Measurements from ENCODE around the gene HAUS7. TPM values are rescaled to one million over a fixed set of nuclear protein-coding genes. Genes with fewer than 3 reads are reported as not detected.

Gene HAUS7
- total RNA-seq, 4 donors from 2014 or later, result 5.1 to 34.4 (median 27.1) TPM

- no peak overlapping the region for H3K27ac ChIP-seq
- no peaks in the 10 kb centered on the region for H3K9me3 ChIP-seq
- H3K4me1 ChIP-seq, result no peaks in the 10 kb centered on the region
- intact Hi-C loops (cut with DNase I; ENCODE audit: low total_unique reads), result no loop called here
- H3K36me3 ChIP-seq, result no peaks in the 10 kb centered on the region
- no peak overlapping the region for H3K4me3 ChIP-seq
- TF ChIP-seq, protein P1, sequence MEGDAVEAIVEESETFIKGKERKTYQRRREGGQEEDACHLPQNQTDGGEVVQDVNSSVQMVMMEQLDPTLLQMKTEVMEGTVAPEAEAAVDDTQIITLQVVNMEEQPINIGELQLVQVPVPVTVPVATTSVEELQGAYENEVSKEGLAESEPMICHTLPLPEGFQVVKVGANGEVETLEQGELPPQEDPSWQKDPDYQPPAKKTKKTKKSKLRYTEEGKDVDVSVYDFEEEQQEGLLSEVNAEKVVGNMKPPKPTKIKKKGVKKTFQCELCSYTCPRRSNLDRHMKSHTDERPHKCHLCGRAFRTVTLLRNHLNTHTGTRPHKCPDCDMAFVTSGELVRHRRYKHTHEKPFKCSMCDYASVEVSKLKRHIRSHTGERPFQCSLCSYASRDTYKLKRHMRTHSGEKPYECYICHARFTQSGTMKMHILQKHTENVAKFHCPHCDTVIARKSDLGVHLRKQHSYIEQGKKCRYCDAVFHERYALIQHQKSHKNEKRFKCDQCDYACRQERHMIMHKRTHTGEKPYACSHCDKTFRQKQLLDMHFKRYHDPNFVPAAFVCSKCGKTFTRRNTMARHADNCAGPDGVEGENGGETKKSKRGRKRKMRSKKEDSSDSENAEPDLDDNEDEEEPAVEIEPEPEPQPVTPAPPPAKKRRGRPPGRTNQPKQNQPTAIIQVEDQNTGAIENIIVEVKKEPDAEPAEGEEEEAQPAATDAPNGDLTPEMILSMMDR (IDR thresholded peaks at IDR 0.05), result no peak
- TF ChIP-seq POLR2A (IDR thresholded peaks at IDR 0.05), result no peak
- H3K27me3 ChIP-seq, result no peaks in the 10 kb centered on the region
- no peak for DNase-seq
Observed at GRCh38 chrX:153421856-153422255, 48.5 kb downstream of the HAUS7 start.

DNA sequence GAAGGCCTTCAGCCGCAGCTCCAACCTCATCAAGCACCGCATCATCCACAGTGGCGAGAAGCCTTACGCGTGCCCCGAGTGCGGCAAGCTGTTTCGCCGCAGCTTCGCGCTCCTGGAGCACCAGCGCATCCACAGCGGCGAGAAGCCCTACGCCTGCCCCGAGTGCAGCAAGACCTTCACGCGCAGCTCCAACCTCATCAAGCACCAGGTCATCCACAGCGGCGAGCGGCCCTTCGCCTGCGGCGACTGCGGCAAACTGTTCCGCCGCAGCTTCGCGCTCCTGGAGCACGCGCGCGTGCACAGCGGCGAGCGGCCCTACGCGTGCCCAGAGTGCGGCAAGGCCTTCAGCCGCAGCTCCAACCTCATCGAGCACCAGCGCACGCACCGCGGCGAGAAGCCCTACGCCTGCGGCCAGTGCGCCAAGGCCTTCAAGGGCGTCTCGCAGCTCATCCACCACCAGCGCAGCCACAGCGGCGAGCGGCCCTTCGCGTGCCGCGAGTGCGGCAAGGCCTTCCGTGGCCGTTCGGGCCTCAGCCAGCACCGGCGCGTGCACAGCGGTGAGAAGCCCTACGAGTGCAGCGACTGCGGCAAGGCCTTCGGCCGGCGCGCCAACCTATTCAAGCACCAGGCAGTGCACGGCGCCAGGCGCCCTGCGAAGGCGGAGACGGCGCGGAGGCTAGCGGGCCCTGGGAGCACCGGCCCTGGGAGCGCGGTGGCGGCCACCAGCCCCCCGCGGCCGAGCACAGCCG is 49.4 kb downstream of the HAUS7 start:
- H3K4me1 ChIP-seq, result no peaks in the 10 kb centered on the region
- DNase-seq, result no peak
- H3K27ac ChIP-seq, result no peak overlapping the region
- no peaks in the 10 kb centered on the region for H3K36me3 ChIP-seq
- H3K27me3 ChIP-seq, result no peaks in the 10 kb centered on the region
- no peak for TF ChIP-seq POLR2A (IDR thresholded peaks at IDR 0.05)
- TF ChIP-seq, protein P1 (IDR thresholded peaks at IDR 0.05), result no peak
- no peak overlapping the region for H3K4me3 ChIP-seq
- intact Hi-C loops (cut with DNase I; ENCODE audit: low total_unique reads), result no loop called here
- H3K9me3 ChIP-seq, result no peaks in the 10 kb centered on the region

- intact Hi-C loops (cut with DNase I; ENCODE audit: low total_unique reads), result no loop called here
- no peak overlapping the region for H3K27ac ChIP-seq
- no peaks in the 10 kb centered on the region for H3K4me1 ChIP-seq
- H3K9me3 ChIP-seq, result no peaks in the 10 kb centered on the region
- no peak overlapping the region for H3K4me3 ChIP-seq
- H3K27me3 ChIP-seq, result no peaks in the 10 kb centered on the region
- no peaks in the 10 kb centered on the region for H3K36me3 ChIP-seq
- no peak for TF ChIP-seq POLR2A (IDR thresholded peaks at IDR 0.05)
- TF ChIP-seq, protein P1 (IDR thresholded peaks at IDR 0.05), result no peak
- no peak for DNase-seq
Observed at GRCh38 chrX:153417637-153418036, 52.7 kb downstream of the HAUS7 start.

DNA sequence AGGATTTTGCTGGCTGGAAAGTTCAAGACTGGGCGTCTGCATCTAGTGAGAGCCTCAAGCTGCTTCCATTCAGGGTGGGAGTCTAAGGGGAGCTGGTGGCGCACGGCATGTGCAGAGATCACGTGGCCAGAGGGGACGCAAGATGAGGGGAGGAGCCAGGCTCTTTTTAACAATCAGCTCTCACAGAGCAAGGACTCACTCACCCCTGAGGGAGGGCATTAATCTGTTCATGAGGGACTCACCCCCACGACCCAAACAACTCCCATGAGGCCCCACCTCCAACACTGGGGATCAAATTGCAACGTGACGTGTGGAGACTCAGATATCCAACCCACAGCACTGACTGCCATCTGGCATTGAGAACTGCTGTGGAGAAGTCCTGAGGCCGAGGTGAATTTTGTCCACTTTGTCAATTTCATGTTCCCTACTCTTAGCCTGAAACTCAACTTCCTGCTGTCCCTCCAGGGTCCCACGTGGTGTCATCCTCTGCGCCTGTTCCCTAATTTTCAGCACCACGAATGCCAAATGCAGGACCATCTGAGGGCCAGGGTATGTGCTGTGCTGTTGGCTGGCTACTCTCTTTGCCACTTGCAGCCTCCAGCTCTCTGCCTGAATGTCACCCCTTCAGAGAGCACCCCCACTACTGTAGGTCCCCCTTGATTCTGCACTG is 53.5 kb downstream of the HAUS7 start:
- no peak for TF ChIP-seq POLR2A (IDR thresholded peaks at IDR 0.05)
- TF ChIP-seq, protein P1 (IDR thresholded peaks at IDR 0.05), result no peak
- no peak for DNase-seq

DNA sequence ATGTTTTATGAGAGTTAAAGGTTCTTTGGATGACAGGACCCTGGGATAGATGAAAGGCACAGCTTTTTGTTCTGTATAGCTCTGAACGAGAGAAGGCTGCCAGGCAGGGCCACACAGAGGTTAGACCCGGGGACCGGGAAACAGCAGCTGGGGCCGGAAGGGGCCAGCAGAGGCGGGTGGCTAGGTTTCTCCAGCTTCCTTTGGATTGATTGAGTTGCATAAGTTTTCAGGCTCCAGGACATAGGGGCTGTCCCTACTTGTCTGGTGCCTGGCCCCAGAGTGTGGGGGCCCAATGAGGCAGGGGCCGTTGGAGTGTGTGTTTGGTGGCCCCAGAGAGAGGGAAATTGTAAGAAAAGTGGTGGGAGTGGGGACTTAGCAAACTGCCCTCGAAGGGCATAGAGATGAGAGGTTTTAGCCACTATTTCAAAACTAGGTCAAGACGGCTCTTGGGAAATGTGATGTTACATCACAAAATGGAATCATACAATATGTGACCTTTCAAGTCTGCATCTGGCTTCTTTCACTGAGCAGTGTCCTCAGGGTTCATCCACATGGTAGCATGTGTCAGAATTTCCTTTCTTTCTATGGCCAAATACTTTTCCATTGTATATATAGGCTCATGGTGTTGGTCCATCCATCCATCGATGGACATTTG is 55.4 kb downstream of the HAUS7 start:
- TF ChIP-seq POLR2A (IDR thresholded peaks at IDR 0.05), result no peak
- TF ChIP-seq, protein P1 (IDR thresholded peaks at IDR 0.05), result no peak
- Histone ChIP-seq H3K36me3 (no peaks in the 10 kb centered on the region), H3K27me3 (no peaks in the 10 kb centered on the region), H3K4me1 (no peaks in the 10 kb centered on the region), H3K9me3 (no peaks in the 10 kb centered on the region), H3K4me3 (no peak overlapping the region), H3K27ac (peak overlapping the region; percentile 19 to 38)
- no peak for DNase-seq
- intact Hi-C loops (cut with DNase I; ENCODE audit: low total_unique reads), result no loop called here

More for the DNA sequence above, 53.5 kb downstream of the HAUS7 start:
- no peaks in the 10 kb centered on the region for H3K4me1 ChIP-seq
- H3K9me3 ChIP-seq, result no peaks in the 10 kb centered on the region
- H3K27me3 ChIP-seq, result no peaks in the 10 kb centered on the region
- intact Hi-C loops (cut with DNase I; ENCODE audit: low total_unique reads), result no loop called here
- no peaks in the 10 kb centered on the region for H3K36me3 ChIP-seq
- no peak overlapping the region for H3K4me3 ChIP-seq
- H3K27ac ChIP-seq, result no peak overlapping the region

Data from uterus (tissue), 4 donors.